ENCODE data around the gene MACF1. TPM values are rescaled to one million over a fixed set of nuclear protein-coding genes. Genes with fewer than 3 reads are reported as not detected.

Gene MACF1
- total RNA-seq, 4 donors from 2014 or later, result 82.1 to 247 (median 154) TPM

DNA sequence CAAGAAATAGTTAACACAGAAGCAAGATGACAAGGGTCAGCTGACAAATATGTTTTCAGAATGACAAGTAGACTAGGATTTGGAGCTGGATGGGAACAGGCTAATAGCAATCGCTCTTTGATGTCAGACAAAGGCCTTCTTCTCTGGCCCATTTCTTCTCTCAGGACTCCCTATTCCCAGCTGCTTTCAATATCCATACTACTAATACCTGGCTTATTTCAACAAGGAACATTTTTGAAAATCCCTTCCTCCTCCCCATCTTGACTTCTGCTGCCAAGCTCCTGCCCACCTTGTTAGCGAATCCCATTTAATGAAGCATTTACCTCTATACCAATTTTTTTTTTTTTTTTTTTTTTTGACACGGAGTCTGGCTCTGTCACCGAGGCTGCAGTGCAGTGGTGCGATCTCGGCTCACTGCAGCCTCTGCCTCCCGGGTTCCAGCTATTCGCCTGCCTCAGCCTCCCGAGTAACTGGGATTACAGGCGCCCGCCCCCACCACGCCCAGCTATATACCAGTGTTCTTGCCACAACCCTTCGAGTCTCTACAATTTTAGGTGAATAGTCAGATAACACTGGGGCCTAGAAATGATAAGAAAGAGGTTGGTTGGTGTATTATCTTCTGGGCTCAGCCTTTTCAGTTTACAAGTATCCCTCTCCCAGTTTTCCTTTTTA, 68.4 kb downstream of the MACF1 start:
- TF ChIP-seq, protein P1, sequence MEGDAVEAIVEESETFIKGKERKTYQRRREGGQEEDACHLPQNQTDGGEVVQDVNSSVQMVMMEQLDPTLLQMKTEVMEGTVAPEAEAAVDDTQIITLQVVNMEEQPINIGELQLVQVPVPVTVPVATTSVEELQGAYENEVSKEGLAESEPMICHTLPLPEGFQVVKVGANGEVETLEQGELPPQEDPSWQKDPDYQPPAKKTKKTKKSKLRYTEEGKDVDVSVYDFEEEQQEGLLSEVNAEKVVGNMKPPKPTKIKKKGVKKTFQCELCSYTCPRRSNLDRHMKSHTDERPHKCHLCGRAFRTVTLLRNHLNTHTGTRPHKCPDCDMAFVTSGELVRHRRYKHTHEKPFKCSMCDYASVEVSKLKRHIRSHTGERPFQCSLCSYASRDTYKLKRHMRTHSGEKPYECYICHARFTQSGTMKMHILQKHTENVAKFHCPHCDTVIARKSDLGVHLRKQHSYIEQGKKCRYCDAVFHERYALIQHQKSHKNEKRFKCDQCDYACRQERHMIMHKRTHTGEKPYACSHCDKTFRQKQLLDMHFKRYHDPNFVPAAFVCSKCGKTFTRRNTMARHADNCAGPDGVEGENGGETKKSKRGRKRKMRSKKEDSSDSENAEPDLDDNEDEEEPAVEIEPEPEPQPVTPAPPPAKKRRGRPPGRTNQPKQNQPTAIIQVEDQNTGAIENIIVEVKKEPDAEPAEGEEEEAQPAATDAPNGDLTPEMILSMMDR (IDR thresholded peaks at IDR 0.05), result no peak
- TF ChIP-seq POLR2A (IDR thresholded peaks at IDR 0.05), result no peak
- no peaks in the 10 kb centered on the region for H3K27me3 ChIP-seq
- H3K4me3 ChIP-seq, result no peak overlapping the region
- 61 to 77% methylated on average over 7 to 10 of the region's 13 CpGs for WGBS, 2 donors
- peaks cover 22 to 89% (median 48%) of the 10 kb centered on the region in 3 donors for H3K4me1 ChIP-seq
- intact Hi-C loops (cut with DNase I), result no loop called here
- no peaks in the 10 kb centered on the region for H3K36me3 ChIP-seq
- no peak for DNase-seq
- H3K27ac ChIP-seq, result peak overlapping the region; percentile 41 to 91 (median 78)
- H3K9me3 ChIP-seq, result no peaks in the 10 kb centered on the region

DNA sequence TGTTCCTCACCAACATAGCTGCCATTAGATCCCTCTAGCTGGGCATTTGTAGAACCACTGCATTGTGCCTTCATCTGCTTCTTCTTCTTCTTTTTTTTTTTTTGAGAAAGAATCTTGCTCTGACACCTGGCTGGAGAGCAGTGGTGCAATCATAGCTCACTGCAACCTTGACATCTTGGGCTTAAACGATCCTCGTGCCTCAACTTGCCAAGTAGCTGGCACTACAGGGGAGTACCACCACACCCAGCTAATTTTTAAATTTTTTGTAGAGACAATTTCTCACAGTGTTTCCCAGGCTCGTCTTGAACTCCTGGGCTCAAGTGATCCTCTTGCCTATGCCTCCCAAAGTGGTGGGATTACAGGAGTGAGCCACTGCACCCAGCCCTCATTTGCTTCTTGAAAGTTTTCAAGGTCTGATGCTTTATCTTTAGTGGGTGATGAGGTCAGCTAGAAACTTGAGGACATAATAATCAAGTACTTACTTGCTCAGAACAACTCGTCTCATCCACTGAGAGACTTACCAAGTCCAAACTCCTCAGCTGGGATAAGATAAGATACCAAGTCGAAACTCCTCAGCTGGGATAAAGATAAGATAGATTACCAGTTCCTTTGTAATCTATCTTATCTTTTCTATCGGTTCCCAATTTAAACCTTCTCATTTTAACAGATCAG, 71.5 kb downstream of the MACF1 start:
- no peak for DNase-seq
- Histone ChIP-seq H3K27ac (peak overlapping the region; percentile 53 to 71 (median 60)), H3K4me1 (peaks cover 0 to 83% (median 40%) of the 10 kb centered on the region in 3 donors), H3K4me3 (no peak overlapping the region), H3K27me3 (no peaks in the 10 kb centered on the region), H3K9me3 (no peaks in the 10 kb centered on the region), H3K36me3 (no peaks in the 10 kb centered on the region)
- no peak for TF ChIP-seq POLR2A (IDR thresholded peaks at IDR 0.05)
- TF ChIP-seq, protein P1 (IDR thresholded peaks at IDR 0.05), result no peak
- intact Hi-C loops (cut with DNase I), result no loop called here
- WGBS, 2 donors, result 35 to 47% methylated on average over 5 to 6 of the region's 6 CpGs

- no peak for DNase-seq
- Histone ChIP-seq H3K9me3 (no peaks in the 10 kb centered on the region), H3K27ac (peak overlapping the region in 2 of 4 donors; percentile 18 to 61), H3K27me3 (no peaks in the 10 kb centered on the region), H3K4me1 (peaks cover 0 to 69% (median 26%) of the 10 kb centered on the region in 3 donors), H3K4me3 (no peak overlapping the region), H3K36me3 (peaks cover 0 to 8% (median 0%) of the 10 kb centered on the region in 3 donors)
- intact Hi-C loops (cut with DNase I), result no loop called here
- TF ChIP-seq POLR2A (IDR thresholded peaks at IDR 0.05), result no peak
- TF ChIP-seq, protein P1 (IDR thresholded peaks at IDR 0.05), result no peak
Measured at GRCh38 chr1:39277879-39278278, 73.4 kb downstream of the MACF1 start.

DNA sequence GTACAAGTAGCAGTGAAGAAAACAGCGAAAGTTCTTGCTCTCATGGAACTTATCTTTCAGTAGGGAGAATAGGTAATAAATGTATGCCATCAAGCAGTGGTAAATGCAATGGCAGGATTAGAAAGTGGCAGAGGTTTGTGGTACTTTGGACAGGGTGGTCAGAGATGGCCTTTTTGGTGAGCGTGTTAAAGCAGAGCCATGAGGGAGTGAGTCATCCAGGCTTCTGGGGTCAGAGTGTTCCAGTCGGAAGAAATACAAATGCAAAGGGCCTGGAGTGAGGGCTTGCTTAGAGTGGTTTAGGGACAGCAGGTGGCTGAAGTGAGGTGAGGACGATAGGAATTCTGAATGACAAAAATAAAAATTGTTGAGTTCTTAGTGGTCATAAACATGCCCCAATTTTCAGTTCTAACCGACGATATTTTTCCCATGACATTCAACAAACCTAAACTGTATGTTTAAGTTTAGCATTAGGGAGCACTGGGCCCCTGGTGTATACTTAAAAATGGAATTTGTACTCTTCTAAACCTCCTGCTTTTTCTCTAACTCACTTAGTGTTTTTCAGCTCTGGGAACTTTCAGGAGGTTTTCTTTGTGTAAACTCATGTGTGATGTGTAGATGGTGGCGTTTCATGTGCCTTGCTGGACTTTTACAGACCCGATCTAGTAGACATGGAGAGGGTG, 78.2 kb downstream of the MACF1 start:
- intact Hi-C loops (cut with DNase I), result no loop called here
- Histone ChIP-seq H3K4me3 (no peak overlapping the region), H3K9me3 (no peaks in the 10 kb centered on the region), H3K27me3 (no peaks in the 10 kb centered on the region), H3K36me3 (peaks cover 6 to 56% (median 28%) of the 10 kb centered on the region in 3 donors), H3K27ac (no peak overlapping the region), H3K4me1 (peaks cover 0 to 35% (median 18%) of the 10 kb centered on the region in 3 donors)
- no peak for DNase-seq
- WGBS, 2 donors, result 81 to 84% methylated on average over 7 to 8 of the region's 8 CpGs
- TF ChIP-seq POLR2A (IDR thresholded peaks at IDR 0.05), result no peak
- TF ChIP-seq, protein P1 (IDR thresholded peaks at IDR 0.05), result no peak

DNA sequence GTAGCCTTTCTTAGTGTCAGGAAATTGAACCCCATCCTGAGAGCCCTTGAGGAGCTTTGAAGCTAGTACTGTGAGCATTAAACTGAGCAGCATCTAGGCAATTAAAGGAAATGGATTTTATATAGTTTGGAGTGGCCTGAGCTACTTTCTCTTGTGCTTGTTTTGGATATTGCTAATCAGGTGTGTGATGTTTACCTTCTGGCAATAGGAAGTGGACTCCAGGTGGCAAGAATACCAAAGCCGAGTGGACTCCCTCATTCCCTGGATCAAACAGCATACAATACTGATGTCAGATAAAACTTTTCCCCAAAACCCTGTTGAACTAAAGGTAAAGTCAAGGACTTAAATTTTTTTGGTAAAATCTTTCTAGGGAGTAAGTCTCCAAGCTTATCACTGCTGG, 79.4 kb downstream of the MACF1 start:
- no peak for DNase-seq
- Histone ChIP-seq H3K4me1 (peaks cover 0 to 23% (median 8%) of the 10 kb centered on the region in 3 donors), H3K27ac (no peak overlapping the region), H3K27me3 (no peaks in the 10 kb centered on the region), H3K4me3 (no peak overlapping the region), H3K36me3 (peaks cover 7 to 68% (median 32%) of the 10 kb centered on the region in 3 donors), H3K9me3 (no peaks in the 10 kb centered on the region)
- intact Hi-C loops (cut with DNase I), result no loop called here
- 83 to 87% methylated on average over 1 of the region's 1 CpG for WGBS, 2 donors
- TF ChIP-seq, protein P1 (IDR thresholded peaks at IDR 0.05), result no peak
- no peak for TF ChIP-seq POLR2A (IDR thresholded peaks at IDR 0.05)
